Measurements from ENCODE around the gene SRPK2.

- no peak for TF ChIP-seq TAF1 (IDR thresholded peaks at IDR 0.05; ENCODE audit: low read depth)
- no peak for TF ChIP-seq CTCF (IDR thresholded peaks at IDR 0.05; ENCODE audit: poor library complexity, severe bottlenecking)
- TF ChIP-seq POLR2AphosphoS5 (IDR thresholded peaks at IDR 0.05): no peak
- no peak for TF ChIP-seq EZH2 (IDR thresholded peaks at IDR 0.05; ENCODE audit: borderline replicate concordance, insufficient read depth, low read length, poor library complexity, severe bottlenecking)
- TF ChIP-seq, protein P1, sequence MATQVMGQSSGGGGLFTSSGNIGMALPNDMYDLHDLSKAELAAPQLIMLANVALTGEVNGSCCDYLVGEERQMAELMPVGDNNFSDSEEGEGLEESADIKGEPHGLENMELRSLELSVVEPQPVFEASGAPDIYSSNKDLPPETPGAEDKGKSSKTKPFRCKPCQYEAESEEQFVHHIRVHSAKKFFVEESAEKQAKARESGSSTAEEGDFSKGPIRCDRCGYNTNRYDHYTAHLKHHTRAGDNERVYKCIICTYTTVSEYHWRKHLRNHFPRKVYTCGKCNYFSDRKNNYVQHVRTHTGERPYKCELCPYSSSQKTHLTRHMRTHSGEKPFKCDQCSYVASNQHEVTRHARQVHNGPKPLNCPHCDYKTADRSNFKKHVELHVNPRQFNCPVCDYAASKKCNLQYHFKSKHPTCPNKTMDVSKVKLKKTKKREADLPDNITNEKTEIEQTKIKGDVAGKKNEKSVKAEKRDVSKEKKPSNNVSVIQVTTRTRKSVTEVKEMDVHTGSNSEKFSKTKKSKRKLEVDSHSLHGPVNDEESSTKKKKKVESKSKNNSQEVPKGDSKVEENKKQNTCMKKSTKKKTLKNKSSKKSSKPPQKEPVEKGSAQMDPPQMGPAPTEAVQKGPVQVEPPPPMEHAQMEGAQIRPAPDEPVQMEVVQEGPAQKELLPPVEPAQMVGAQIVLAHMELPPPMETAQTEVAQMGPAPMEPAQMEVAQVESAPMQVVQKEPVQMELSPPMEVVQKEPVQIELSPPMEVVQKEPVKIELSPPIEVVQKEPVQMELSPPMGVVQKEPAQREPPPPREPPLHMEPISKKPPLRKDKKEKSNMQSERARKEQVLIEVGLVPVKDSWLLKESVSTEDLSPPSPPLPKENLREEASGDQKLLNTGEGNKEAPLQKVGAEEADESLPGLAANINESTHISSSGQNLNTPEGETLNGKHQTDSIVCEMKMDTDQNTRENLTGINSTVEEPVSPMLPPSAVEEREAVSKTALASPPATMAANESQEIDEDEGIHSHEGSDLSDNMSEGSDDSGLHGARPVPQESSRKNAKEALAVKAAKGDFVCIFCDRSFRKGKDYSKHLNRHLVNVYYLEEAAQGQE (IDR thresholded peaks at IDR 0.05; ENCODE audit: borderline replicate concordance): no peak
- TF ChIP-seq EP300 (conservative IDR thresholded peaks at IDR 0.05; ENCODE audit: poor library complexity, severe bottlenecking): no peak
Measured at GRCh38 chr7:105316578-105317344, 72.0 kb downstream of the SRPK2 start.

Data from neural cell (in vitro differentiated cells).